GM23338 (cell line): Measurements from ENCODE around the gene PDGFC. TPM values are rescaled to one million over a fixed set of nuclear protein-coding genes. Genes with fewer than 3 reads are reported as not detected.

Experiments
- ATAC-seq: fragments of 200-7000 bp; cut with Tn5 transposase; 3 replicates; pipeline ENCODE4 v1.9.1; 2020
- DNase-seq: peaks from one replicate; pipeline ENCODE4 v3.0.0-alpha.2; 2015; ENCODE audit warnings: low spot score
- H2AFZ ChIP-seq: fragments of 200-600 bp; sonication (generic); 2 replicates; pipeline ENCODE4 v1.8.0; 2016; ENCODE audit warnings: antibody characterized with exemption, mild to moderate bottlenecking, moderate library complexity
- H3F3A ChIP-seq: fragments of 200-600 bp; sonication (generic); replicated peaks from 2 replicates; pipeline ENCODE4 v1.8.0; 2017; ENCODE audit warnings: antibody characterized with exemption, mixed run types, low read depth
- H3K27ac ChIP-seq: fragments of 200-600 bp; sonication (generic); 2 replicates; pipeline ENCODE4 v1.6.1; 2016; ENCODE audit warnings: low read depth
- H3K27me3 ChIP-seq: fragments of 200-600 bp; sonication (generic); 2 replicates; pipeline ENCODE4 v1.8.0; 2016; ENCODE audit warnings: mild to moderate bottlenecking, mixed run types, moderate library complexity; ENCODE audit not compliant: insufficient read depth
- H3K36me3 ChIP-seq: fragments of 200-600 bp; sonication (generic); 2 replicates; pipeline ENCODE4 v1.8.0; 2016; ENCODE audit warnings: mild to moderate bottlenecking; ENCODE audit not compliant: insufficient read depth
- H3K4me1 ChIP-seq: fragments of 200-600 bp; sonication (generic); 2 replicates; pipeline ENCODE4 v1.8.0; 2016; ENCODE audit warnings: mild to moderate bottlenecking, moderate library complexity; ENCODE audit not compliant: insufficient read depth
- H3K4me2 ChIP-seq: fragments of 200-600 bp; sonication (generic); 2 replicates; pipeline ENCODE4 v1.7.1; 2017; ENCODE audit warnings: mixed run types
- H3K4me3 ChIP-seq: fragments of 200-600 bp; sonication (generic); 2 replicates; pipeline ENCODE4 v1.6.1; 2016; ENCODE audit warnings: mixed run types
- H3K79me2 ChIP-seq: fragments of 200-600 bp; sonication (generic); replicated peaks from 2 replicates; pipeline ENCODE4 v1.8.0; 2017; ENCODE audit warnings: mild to moderate bottlenecking; ENCODE audit not compliant: insufficient read depth
- H3K9me2 ChIP-seq: fragments of 200-600 bp; sonication (generic); 2 replicates; pipeline ENCODE4 v1.8.0; 2017; ENCODE audit not compliant: insufficient read depth
- H4K20me1 ChIP-seq: fragments of 200-600 bp; sonication (generic); replicated peaks from 2 replicates; pipeline ENCODE4 v1.8.0; 2017; ENCODE audit warnings: mild to moderate bottlenecking; ENCODE audit not compliant: insufficient read depth
- H3K27ac Mint-ChIP-seq: 2 replicates; pipeline ENCODE4 v1.8.0; 2020; ENCODE audit warnings: inconsistent platforms, mild to moderate bottlenecking, moderate library complexity, mixed read lengths
- H3K27me3 Mint-ChIP-seq: 3 replicates; pipeline ENCODE4 v1.8.0; 2022; ENCODE audit warnings: low read depth, mild to moderate bottlenecking, moderate library complexity, mixed read lengths, inconsistent platforms; ENCODE audit not compliant: insufficient read depth, poor library complexity
- H3K36me3 Mint-ChIP-seq: 3 replicates; pipeline ENCODE4 v1.8.0; 2021; ENCODE audit warnings: low read depth, mild to moderate bottlenecking, inconsistent platforms, moderate library complexity, mixed read lengths
- H3K4me1 Mint-ChIP-seq: 3 replicates; pipeline ENCODE4 v1.8.0; 2020; ENCODE audit warnings: mild to moderate bottlenecking, inconsistent platforms, mixed read lengths
- H3K4me3 Mint-ChIP-seq: 3 replicates; pipeline ENCODE4 v1.8.0; 2021; ENCODE audit warnings: moderate library complexity, mild to moderate bottlenecking, inconsistent platforms, mixed read lengths
- H3K9me3 Mint-ChIP-seq: 3 replicates; pipeline ENCODE4 v1.8.0; 2020; ENCODE audit warnings: moderate library complexity, mild to moderate bottlenecking, inconsistent platforms, mixed read lengths
- CREB1 ChIP-seq: fragments of 250-450 bp; sonication (Bioruptor Pico); IDR thresholded peaks from 2 replicates; pipeline ENCODE4 v1.5.0; 2020; ENCODE audit warnings: low read depth, mild to moderate bottlenecking, moderate library complexity
- EZH2 ChIP-seq: fragments of 200-600 bp; sonication (generic); IDR thresholded peaks from one replicate; pipeline ENCODE4 v1.8.0; 2017; ENCODE audit warnings: antibody characterized with exemption, mild to moderate bottlenecking, low read depth; ENCODE audit not compliant: unreplicated experiment
- EZH2phosphoT487 ChIP-seq: fragments of 200-600 bp; sonication (generic); IDR thresholded peaks from one replicate; pipeline ENCODE4 v1.8.1; 2018; ENCODE audit warnings: antibody characterized with exemption; ENCODE audit not compliant: unreplicated experiment
- JUNB ChIP-seq: IDR thresholded peaks from one replicate; pipeline ENCODE4 v1.6.1; 2016; ENCODE audit warnings: antibody characterized with exemption; ENCODE audit not compliant: unreplicated experiment
- NANOG ChIP-seq: IDR thresholded peaks from 2 replicates; pipeline ENCODE4 v1.6.1; 2016; ENCODE audit warnings: antibody characterized with exemption, borderline replicate concordance
- POLR2AphosphoS5 ChIP-seq: IDR thresholded peaks from 2 replicates; pipeline ENCODE4 v1.6.1; 2016; ENCODE audit warnings: antibody characterized with exemption, low read depth
- STAT1 ChIP-seq: IDR thresholded peaks from one replicate; pipeline ENCODE4 v1.6.1; 2016; ENCODE audit warnings: antibody characterized with exemption; ENCODE audit not compliant: unreplicated experiment
- ZNF114 ChIP-seq: fragments of 250-450 bp; sonication (Bioruptor Pico); IDR thresholded peaks from 2 replicates; pipeline ENCODE4 v1.5.0; 2020; ENCODE audit warnings: mild to moderate bottlenecking, moderate library complexity
- ZNF331 ChIP-seq: fragments of 250-450 bp; sonication (Bioruptor Pico); IDR thresholded peaks from 2 replicates; pipeline ENCODE4 v1.5.0; 2020; ENCODE audit warnings: low read depth, mild to moderate bottlenecking, moderate library complexity
- polyA plus RNA-seq: library from polyadenylated mRNA; unstranded; fragments of >200 nt; fragmentation: Nextera tagmentation; extraction: Ambion mirVana; gene quantifications from 2 replicates; pipeline ENCODE4 v1.2.1, GENCODE V29; 2016
- total RNA-seq: library from RNA; depleted of rRNA; stranded (reverse); fragments of >200 nt; shearing (Covaris generic); gene quantifications from 2 replicates; pipeline ENCODE4 v1.2.3, GENCODE V29; 2014
- TF ChIP-seq, protein P1 (sequence below), 2 experiments: fragments of 200-600 bp in 1 of 2; sonication (generic) in 1 of 2; conservative IDR thresholded peaks; 2 replicates each; pipeline versions ENCODE4 v1.5.1 to v1.6.1; 2016 to 2017; ENCODE audit warnings: antibody characterized with exemption in 2 of 2, low read depth in 2 of 2, mild to moderate bottlenecking in 2 of 2, moderate library complexity in 1 of 2
- TF ChIP-seq, protein P2 (sequence below): IDR thresholded peaks from one replicate; pipeline ENCODE4 v1.6.1; 2018; ENCODE audit warnings: antibody characterized with exemption; ENCODE audit not compliant: unreplicated experiment
- TF ChIP-seq, protein P3 (sequence below): fragments of 250-450 bp; sonication (Bioruptor Pico); IDR thresholded peaks from 2 replicates; pipeline ENCODE4 v1.5.0; 2020; ENCODE audit warnings: mild to moderate bottlenecking, moderate library complexity
- TF ChIP-seq, protein P4 (sequence below): IDR thresholded peaks from 2 replicates; pipeline ENCODE4 v1.6.1; 2016; ENCODE audit warnings: antibody characterized with exemption

The PDGFC gene
- total and polyA plus RNA-seq, 2 experiments from 2014 or later = 1.3 to 3.4 TPM

DNA sequence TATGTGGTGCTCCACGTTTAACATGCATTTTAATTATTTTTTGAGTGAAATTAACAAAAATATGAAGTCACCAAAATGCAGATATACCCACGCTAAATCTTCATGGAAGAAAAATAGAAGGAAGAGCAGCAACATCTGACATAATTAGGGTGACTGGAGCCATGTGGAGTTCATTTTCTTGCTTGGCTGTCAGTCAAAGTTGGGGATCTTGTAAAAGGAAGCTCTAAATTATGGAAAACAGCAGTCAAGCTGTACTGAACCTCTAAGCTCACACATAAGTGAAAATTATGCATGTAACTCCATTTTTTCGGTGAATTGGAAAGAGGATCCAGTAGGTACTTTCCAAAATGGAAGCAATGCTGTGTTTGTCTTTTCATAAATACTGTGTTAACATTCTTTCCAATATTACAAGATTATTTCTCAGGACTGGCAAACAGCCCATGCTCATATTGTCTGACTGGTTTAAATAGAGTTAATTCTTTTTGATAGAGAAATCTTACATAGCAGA is 9.7 kb upstream of the PDGFC start:
- no peak for DNase-seq
- no peaks in the 10 kb centered on the region for H3F3A ChIP-seq
- Mint-ChIP-seq H3K27ac (no peak overlapping the region), H3K27me3 (no peaks in the 10 kb centered on the region), H3K4me1 (no peaks in the 10 kb centered on the region), H3K4me3 (no peak overlapping the region), H3K9me3 (no peaks in the 10 kb centered on the region), H3K36me3 (no peaks in the 10 kb centered on the region)
- H3K9me2 ChIP-seq = no peaks in the 10 kb centered on the region
- no peaks in the 10 kb centered on the region for H3K79me2 ChIP-seq
- H3K27ac ChIP-seq = no peak overlapping the region
- no peak overlapping the region for H2AFZ ChIP-seq
- H4K20me1 ChIP-seq = no peaks in the 10 kb centered on the region
- H3K4me3 ChIP-seq = no peak overlapping the region
- no peak overlapping the region for H3K4me2 ChIP-seq
- peaks cover 11% of the 10 kb centered on the region; the same call in 1 of the 2 replicates for H3K4me1 ChIP-seq
- ATAC-seq = no peak
- TF ChIP-seq POLR2AphosphoS5 = no peak
- TF ChIP-seq, protein P1, sequence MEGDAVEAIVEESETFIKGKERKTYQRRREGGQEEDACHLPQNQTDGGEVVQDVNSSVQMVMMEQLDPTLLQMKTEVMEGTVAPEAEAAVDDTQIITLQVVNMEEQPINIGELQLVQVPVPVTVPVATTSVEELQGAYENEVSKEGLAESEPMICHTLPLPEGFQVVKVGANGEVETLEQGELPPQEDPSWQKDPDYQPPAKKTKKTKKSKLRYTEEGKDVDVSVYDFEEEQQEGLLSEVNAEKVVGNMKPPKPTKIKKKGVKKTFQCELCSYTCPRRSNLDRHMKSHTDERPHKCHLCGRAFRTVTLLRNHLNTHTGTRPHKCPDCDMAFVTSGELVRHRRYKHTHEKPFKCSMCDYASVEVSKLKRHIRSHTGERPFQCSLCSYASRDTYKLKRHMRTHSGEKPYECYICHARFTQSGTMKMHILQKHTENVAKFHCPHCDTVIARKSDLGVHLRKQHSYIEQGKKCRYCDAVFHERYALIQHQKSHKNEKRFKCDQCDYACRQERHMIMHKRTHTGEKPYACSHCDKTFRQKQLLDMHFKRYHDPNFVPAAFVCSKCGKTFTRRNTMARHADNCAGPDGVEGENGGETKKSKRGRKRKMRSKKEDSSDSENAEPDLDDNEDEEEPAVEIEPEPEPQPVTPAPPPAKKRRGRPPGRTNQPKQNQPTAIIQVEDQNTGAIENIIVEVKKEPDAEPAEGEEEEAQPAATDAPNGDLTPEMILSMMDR (conservative IDR thresholded peaks at IDR 0.05; ENCODE audit: low read depth in 2 of 2) = no peak
- no peak for TF ChIP-seq EZH2phosphoT487
- no peak for TF ChIP-seq ZNF114
- TF ChIP-seq JUNB = no peak
- no peak for TF ChIP-seq NANOG
- TF ChIP-seq, protein P2, sequence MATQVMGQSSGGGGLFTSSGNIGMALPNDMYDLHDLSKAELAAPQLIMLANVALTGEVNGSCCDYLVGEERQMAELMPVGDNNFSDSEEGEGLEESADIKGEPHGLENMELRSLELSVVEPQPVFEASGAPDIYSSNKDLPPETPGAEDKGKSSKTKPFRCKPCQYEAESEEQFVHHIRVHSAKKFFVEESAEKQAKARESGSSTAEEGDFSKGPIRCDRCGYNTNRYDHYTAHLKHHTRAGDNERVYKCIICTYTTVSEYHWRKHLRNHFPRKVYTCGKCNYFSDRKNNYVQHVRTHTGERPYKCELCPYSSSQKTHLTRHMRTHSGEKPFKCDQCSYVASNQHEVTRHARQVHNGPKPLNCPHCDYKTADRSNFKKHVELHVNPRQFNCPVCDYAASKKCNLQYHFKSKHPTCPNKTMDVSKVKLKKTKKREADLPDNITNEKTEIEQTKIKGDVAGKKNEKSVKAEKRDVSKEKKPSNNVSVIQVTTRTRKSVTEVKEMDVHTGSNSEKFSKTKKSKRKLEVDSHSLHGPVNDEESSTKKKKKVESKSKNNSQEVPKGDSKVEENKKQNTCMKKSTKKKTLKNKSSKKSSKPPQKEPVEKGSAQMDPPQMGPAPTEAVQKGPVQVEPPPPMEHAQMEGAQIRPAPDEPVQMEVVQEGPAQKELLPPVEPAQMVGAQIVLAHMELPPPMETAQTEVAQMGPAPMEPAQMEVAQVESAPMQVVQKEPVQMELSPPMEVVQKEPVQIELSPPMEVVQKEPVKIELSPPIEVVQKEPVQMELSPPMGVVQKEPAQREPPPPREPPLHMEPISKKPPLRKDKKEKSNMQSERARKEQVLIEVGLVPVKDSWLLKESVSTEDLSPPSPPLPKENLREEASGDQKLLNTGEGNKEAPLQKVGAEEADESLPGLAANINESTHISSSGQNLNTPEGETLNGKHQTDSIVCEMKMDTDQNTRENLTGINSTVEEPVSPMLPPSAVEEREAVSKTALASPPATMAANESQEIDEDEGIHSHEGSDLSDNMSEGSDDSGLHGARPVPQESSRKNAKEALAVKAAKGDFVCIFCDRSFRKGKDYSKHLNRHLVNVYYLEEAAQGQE = no peak
- no peak for TF ChIP-seq CREB1
- TF ChIP-seq STAT1 = no peak
- TF ChIP-seq ZNF331 (CRISPR knock-in tag) = no peak
- TF ChIP-seq, protein P3, sequence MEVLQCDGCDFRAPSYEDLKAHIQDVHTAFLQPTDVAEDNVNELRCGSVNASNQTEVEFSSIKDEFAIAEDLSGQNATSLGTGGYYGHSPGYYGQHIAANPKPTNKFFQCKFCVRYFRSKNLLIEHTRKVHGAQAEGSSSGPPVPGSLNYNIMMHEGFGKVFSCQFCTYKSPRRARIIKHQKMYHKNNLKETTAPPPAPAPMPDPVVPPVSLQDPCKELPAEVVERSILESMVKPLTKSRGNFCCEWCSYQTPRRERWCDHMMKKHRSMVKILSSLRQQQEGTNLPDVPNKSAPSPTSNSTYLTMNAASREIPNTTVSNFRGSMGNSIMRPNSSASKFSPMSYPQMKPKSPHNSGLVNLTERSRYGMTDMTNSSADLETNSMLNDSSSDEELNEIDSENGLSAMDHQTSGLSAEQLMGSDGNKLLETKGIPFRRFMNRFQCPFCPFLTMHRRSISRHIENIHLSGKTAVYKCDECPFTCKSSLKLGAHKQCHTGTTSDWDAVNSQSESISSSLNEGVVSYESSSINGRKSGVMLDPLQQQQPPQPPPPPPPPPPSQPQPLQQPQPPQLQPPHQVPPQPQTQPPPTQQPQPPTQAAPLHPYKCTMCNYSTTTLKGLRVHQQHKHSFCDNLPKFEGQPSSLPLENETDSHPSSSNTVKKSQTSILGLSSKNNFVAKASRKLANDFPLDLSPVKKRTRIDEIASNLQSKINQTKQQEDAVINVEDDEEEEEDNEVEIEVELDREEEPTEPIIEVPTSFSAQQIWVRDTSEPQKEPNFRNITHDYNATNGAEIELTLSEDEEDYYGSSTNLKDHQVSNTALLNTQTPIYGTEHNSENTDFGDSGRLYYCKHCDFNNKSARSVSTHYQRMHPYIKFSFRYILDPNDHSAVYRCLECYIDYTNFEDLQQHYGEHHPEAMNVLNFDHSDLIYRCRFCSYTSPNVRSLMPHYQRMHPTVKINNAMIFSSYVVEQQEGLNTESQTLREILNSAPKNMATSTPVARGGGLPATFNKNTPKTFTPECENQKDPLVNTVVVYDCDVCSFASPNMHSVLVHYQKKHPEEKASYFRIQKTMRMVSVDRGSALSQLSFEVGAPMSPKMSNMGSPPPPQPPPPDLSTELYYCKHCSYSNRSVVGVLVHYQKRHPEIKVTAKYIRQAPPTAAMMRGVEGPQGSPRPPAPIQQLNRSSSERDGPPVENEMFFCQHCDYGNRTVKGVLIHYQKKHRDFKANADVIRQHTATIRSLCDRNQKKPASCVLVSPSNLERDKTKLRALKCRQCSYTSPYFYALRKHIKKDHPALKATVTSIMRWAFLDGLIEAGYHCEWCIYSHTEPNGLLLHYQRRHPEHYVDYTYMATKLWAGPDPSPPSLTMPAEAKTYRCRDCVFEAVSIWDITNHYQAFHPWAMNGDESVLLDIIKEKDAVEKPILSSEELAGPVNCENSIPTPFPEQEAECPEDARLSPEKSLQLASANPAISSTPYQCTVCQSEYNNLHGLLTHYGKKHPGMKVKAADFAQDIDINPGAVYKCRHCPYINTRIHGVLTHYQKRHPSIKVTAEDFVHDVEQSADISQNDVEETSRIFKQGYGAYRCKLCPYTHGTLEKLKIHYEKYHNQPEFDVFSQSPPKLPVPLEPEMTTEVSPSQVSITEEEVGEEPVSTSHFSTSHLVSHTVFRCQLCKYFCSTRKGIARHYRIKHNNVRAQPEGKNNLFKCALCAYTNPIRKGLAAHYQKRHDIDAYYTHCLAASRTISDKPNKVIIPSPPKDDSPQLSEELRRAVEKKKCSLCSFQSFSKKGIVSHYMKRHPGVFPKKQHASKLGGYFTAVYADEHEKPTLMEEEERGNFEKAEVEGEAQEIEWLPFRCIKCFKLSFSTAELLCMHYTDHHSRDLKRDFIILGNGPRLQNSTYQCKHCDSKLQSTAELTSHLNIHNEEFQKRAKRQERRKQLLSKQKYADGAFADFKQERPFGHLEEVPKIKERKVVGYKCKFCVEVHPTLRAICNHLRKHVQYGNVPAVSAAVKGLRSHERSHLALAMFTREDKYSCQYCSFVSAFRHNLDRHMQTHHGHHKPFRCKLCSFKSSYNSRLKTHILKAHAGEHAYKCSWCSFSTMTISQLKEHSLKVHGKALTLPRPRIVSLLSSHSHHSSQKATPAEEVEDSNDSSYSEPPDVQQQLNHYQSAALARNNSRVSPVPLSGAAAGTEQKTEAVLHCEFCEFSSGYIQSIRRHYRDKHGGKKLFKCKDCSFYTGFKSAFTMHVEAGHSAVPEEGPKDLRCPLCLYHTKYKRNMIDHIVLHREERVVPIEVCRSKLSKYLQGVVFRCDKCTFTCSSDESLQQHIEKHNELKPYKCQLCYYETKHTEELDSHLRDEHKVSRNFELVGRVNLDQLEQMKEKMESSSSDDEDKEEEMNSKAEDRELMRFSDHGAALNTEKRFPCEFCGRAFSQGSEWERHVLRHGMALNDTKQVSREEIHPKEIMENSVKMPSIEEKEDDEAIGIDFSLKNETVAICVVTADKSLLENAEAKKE (CRISPR knock-in tag) = no peak
- TF ChIP-seq, protein P4, sequence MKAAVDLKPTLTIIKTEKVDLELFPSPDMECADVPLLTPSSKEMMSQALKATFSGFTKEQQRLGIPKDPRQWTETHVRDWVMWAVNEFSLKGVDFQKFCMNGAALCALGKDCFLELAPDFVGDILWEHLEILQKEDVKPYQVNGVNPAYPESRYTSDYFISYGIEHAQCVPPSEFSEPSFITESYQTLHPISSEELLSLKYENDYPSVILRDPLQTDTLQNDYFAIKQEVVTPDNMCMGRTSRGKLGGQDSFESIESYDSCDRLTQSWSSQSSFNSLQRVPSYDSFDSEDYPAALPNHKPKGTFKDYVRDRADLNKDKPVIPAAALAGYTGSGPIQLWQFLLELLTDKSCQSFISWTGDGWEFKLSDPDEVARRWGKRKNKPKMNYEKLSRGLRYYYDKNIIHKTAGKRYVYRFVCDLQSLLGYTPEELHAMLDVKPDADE = no peak
- TF ChIP-seq EZH2 = no peak
- no peaks in the 10 kb centered on the region for H3K36me3 ChIP-seq
- H3K27me3 ChIP-seq = no peaks in the 10 kb centered on the region
